Stimulated activated CD8-positive, alpha-beta memory T cell treated with anti-CD3 and anti-CD28 coated beads, Interleukin-12 subunit alpha, Interleukin-12 subunit beta, amount 100 ng/mL, for 1 hour (primary cell): ENCODE measurements around the gene ALDH3A1.

Experiments used
- DNase-seq: peaks from one replicate; pipeline ENCODE4 v3.0.0-alpha.2; 2020; ENCODE audit warnings: low read depth

ALDH3A1 gene

GRCh38 chr17:19718613-19719354 lies 29.3 kb downstream of the ALDH3A1 start:
- DNase-seq = no peak

DNA sequence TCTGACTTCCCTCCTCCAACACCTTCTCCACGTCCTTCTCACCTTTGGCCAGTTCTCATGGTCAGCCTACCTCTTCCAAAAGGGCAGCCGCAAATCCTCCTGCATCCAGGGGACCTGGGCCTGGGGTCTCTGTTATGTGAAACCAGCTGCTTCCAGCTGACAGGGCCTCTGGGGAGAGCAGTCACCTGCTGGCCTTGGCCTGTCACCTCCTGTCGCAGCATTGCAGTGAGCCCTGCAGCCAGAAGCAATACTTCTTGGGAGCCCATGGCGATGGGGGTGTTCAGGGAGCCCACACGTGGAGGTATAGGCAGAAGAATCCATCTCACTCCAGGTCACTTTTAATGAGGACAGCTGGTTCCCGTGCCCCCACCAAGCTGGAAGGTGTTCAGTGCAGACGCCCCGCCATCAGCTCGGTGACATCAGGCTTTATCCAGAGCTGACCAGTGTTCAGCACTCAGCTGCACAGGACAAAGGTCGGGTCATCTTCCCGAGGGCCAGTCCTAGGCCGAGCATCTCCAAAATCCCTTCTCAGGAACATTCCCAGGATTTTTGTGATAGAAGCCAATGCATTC lies 30.0 kb downstream of the ALDH3A1 start:
- DNase-seq = no peak

GRCh38 chr17:19717411-19717908 lies 30.6 kb downstream of the ALDH3A1 start:
- DNase-seq = no peak

DNA sequence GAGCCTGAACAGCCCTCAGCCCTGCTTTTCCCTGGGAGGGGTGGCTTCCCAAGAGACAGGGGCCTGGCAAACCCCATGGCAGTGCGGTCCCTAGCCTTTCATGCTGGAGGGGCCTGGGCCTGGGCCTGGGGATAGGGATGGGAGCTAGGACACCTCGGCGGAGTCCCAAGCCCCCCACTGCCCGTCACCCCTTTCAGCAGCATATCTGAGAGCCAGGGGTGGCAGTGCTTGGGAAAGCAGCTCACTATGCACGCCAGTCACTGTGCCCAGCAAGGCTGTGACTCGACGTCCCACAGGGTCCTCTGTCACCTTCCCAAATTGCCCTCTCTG lies 31.1 kb downstream of the ALDH3A1 start:
- no peak for DNase-seq

- no peak for DNase-seq
Observed at GRCh38 chr17:19716108-19717030, 31.7 kb downstream of the ALDH3A1 start, which contains the start of gene SLC47A2. SLC47A2 (minus strand) TSS chr17:19716584; CDS start chr17:19716555, 29 bp downstream.

DNA sequence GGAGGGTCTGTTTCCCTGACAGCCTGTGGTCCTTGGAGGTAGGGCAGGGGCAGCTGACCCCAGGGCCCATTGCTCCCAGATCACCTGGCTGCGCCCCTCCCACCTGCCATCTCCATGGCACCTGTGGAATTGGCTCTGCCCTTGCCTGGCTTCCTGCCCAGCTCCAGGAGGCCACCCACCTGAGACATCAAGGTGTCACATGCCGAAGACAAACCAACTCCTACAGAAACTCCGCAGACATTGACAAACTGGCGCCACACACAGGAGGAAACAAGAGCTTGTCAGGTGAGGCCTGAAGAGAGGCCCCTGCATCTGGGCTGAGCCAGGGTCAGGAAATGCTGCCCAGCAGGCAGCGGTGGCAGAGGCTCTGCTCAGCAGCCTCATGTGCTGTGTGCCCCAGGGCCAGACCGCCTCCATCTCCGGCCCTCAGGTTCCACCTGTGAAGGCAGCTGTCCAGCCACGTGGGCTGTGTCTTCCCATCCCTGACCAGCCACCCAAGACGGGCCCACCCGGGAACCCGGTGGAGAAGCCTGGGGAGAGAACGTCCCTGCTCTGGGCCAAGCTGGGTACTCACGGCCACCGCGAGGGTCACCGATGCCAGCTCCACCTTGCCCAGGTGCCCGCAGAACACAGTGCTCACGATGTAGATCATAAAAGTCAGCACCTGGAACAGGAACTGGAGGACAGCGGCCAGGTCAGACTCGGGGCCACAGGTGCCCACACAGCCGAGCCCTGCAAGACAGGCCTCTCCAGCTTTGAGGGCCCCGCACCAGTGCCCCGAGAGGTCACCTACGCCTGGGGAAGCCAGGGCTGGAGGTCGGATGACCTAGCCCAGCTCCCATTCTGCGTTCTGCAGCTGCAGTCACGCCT lies 33.3 kb downstream of the ALDH3A1 start:
- DNase-seq = no peak

DNA sequence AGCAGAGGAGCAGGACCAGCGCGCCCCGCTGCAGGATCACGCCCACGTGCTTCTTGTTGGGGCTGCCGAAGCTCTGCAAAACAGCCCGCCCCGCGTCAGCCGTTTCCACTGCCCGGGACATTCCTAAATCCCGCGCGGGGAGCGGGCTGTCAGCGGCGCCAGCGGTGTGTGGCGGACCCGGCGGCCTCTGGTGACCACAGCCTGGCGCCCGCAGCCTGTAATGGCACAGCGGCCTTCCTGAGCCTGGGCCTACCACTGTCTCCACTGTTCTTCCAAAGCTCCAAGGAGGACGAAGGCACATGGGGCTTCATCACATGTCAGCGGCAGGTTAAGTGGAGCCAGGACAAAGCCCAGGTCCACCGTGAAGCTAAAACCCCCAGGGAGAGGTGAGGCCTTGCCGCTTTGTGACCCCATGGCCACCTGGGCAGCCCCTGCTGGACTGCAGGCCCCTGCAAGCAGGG lies 34.2 kb downstream of the ALDH3A1 start:
- no peak for DNase-seq

- DNase-seq = no peak
Observed at GRCh38 chr17:19713462-19713861, 34.6 kb downstream of the ALDH3A1 start.

GRCh38 chr17:19712436-19713004 lies 35.6 kb downstream of the ALDH3A1 start:
- no peak for DNase-seq

DNA sequence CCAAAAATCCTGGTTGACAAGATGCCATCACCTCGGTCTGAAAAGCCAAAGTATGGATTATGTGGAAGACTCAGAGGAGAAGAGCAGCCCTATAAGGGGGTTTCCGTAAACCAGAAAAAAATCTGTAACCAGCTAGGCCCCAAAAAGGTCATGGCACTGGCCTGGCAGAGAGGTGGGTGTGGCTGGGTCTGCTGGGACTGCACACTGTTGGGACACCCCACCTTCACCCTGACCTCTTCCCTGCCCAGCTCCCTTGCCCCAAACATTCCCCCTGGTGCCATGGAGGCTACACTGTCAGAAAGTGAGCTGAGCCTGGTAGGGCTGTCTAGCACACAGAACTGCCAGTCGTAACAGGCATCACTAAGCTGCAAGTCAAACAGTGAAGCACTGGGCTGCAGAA lies 38.3 kb downstream of the ALDH3A1 start:
- no peak for DNase-seq

DNA sequence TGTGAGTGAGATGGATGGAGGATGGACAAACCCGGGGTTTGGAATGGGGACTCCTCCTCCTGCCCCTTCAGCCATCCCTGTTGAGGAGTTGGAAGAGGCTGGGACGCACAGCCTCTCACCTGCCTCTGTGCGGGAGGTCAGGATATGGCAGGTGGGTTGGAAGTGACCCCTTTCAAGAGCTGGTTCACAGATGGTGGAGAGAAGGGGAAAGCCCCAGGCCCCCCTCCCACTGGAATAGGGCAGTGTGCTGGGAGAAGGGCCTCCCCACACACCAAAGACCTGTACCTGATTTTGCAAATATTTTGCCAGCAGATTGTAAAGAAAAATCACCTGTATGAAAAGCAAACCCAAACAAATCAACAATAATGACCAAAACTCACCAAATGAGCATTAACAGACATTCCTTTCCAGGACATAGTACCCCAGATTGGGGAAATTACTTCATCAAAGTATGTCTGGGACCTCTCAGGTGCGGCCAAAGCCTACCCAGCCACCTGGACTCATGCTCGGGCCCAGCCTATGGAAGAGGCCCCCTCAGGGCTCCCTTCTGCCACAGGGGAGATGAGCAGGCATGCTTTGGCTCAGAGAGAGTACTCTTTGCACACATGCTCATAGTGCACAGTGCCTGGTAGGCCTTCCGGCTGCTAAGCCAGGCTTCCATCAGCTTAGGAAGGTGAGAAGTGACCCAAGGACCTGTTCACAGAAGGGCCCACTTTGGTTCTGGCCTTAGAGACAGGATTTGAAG lies 39.5 kb downstream of the ALDH3A1 start:
- no peak for DNase-seq

- DNase-seq = no peak
Observed at GRCh38 chr17:19707728-19708221, 40.3 kb downstream of the ALDH3A1 start.

DNA sequence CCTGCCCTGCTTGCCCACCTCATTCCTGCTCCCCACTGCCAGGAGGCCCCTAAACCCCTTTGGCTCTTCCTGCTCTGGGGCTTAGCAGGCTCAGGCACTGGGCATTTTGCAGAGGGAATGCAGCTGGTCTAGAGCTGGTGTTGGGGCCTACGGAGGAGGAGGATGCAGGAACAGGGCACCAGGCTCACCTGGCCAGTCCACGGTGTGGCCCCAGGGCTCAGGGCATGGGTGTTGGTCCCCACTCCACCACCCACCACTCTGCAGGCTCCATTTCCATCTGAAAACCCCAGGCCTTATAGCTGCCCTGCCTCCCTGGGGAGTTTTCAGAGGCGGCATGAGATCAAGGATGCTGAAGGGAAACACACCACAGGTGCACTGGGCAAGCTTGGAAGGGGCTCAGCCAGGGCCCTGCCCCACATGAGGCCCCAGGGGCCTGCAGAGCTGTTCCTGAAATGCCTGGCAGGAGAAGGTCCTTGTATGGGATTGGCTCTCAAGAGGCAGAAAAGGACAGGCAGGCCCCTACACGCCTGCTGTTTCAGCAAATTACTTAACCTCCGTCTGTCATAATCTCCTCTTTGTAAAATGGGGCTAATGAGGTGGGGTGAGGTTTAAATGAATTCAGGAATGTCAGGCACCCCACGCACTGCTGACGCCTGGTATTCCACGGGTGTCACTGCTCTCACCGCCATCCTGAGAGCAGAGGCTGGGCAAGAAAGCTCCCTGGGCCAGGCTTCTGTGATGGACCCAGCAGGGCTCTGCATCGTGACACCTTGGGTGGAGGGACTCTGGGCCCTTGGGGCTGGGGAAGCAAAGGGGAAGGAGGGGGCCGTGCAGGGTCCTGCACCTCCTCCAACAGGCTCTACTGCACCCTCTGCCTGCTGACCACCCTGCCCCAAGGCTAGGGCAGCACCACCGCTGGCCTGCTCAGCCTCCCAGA lies 41.0 kb downstream of the ALDH3A1 start:
- DNase-seq = no peak

DNA sequence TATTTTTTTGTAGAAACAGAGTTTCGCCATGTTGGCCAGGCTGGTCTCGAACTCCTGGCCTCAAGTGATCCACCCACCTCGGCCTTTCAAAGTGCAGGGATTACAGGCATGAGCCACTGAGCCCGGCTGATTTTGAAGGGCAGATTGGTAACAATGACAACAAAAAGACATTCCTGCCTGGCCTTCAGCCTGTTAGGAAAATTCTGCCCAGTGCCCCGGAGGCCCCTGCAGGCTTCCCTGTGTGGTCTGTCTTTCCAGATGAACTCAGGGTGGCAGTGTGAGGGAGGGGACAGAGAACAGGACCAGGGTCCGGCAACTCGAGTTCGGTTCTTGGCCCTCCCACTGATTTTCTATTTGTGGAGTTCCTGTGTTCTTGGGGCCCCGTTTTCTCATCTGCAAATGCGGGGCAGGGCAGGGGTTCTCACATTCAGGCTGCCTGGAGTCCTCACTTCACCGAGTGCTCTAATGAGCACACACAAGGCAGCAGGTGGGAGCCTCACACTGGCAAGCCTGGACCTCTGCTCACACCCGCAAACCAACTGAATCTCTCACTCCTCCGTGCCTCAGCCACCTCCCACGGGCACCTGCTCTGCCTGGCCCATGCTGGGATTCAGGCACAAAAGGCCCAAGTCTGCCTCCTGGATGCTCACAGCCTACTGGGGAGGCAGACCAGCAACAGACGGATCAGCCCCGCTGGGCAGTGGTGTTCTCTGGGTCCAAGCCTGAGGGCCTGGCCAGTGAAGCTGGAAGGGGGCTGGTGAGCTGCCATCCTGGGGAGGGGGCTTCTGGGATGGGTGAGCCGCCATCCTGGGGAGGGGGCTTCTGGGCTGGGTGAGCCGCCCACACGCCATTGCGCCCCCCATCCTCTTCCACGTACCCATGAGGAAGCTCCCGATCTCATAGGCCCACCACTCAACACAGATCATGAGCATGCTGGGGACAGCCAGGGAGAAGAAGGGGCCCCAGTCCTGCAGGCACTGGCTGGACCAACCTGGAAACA lies 42.0 kb downstream of the ALDH3A1 start:
- no peak for DNase-seq

DNA sequence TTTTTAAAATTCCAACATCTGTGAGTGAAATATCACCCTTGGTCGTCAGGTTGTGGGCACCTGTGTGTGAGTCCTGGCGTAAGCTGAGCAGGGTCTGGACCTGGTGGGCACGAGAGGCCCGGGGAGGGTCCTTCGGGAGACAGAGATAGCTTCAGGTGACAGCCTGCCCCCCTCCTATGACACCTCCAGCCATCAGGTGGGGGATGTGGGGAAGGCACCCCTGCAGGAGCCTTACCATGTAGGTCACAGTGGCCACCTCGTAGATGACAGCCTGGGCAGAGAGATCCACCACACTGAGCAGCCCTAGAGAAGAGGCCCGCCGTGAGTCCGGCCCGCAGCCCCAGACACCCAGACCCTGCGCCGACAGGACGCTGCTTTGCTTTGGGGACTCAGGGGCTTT lies 42.9 kb downstream of the ALDH3A1 start:
- DNase-seq = no peak

DNA sequence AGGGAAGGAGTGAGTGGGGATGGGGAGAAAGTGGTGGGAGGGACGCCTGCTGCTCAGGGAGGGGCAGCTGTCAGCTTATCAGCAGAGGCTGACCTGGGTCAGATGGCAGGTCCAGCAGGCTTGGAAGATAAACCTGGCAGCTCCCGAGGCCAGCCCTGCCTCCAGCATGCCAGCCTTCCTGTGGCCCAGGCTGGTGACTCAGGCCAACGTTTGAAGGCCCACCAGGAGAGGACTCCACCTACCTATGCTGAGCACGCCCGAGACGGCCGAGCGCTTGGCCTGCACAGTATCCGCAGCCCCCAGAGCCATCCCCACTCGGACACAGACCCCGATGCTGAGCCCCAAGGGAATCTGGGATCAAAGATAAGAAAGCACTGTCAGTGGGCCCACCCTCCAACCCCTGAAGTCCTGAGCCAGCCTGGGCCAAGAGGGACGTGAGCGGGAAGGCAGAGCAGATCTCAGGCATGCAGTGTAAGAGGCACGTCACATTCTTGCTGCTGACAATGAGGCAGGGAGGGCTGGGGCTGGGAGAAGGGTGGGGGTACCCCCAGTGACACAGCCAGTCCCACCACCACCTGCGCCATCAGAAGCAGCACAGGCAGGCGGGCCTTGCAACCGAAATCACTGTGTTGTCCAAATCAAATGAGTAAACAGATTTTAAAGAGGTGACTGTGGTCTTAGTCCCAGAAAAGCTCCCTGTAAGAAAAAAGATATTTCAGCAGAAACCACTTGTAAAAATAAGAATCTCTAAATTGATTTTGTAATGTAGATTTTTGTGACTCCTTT lies 44.1 kb downstream of the ALDH3A1 start:
- DNase-seq = no peak
